Upper lobe of left lung (tissue), 6 donors: ENCODE measurements around the gene AMIGO1. TPM values are rescaled to one million over a fixed set of nuclear protein-coding genes. Genes with fewer than 3 reads are reported as not detected.

Source experiments
- ATAC-seq, 2 donors: fragments of 200-7000 bp; cut with Tn5 transposase; one replicate each; pipeline ENCODE4 v1.9.1; 2022; ENCODE audit warnings: mild to moderate bottlenecking in 2 of 2, moderate library complexity in 2 of 2; ENCODE audit not compliant: low FRiP score in 2 of 2
- DNase-seq, 2 donors: peaks; one replicate each; pipeline ENCODE4 v3.0.0-alpha.2; 2019 to 2020
- H3K27ac ChIP-seq, 4 donors: fragments of 200-600 bp; sonication (generic); one replicate each; pipeline ENCODE4 v1.5.1; 2016 to 2019
- H3K27me3 ChIP-seq, 4 donors: fragments of 200-600 bp; sonication (generic); one replicate each; pipeline ENCODE4 v1.5.1; 2017 to 2019
- H3K36me3 ChIP-seq, 4 donors: fragments of 200-600 bp; sonication (generic); one replicate each; pipeline ENCODE4 v1.5.1; 2016 to 2019
- H3K4me1 ChIP-seq, 4 donors: fragments of 200-600 bp; sonication (generic); one replicate each; pipeline ENCODE4 v1.5.1; 2018 to 2019
- H3K4me3 ChIP-seq, 4 donors: fragments of 200-600 bp; sonication (generic); one replicate each; pipeline ENCODE4 v1.5.1; 2017 to 2019; ENCODE audit warnings: mild to moderate bottlenecking in 2 of 4, moderate library complexity in 1 of 4
- H3K9me3 ChIP-seq, 4 donors: fragments of 200-600 bp; sonication (generic); one replicate each; pipeline ENCODE4 v1.5.1; 2018 to 2019
- CTCF ChIP-seq, 6 experiments: fragments of 450-650 bp in 4 of 6; fragments of 200-600 bp in 2 of 6; sonication (generic) in 2 of 6; IDR thresholded peaks; one replicate each; pipeline ENCODE4 v1.5.1; 2016 to 2019; ENCODE audit warnings: antibody characterized with exemption in 6 of 6
- EP300 ChIP-seq, 4 donors: sonication (generic); formaldehyde crosslinking; IDR thresholded peaks; one replicate each; pipeline ENCODE4 v1.5.1; 2017; ENCODE audit warnings: antibody characterized with exemption in 4 of 4, control low read depth in 2 of 4
- POLR2A ChIP-seq, 4 donors: fragments of 450-650 bp; IDR thresholded peaks; one replicate each; pipeline ENCODE4 v1.5.1; 2016 to 2017; ENCODE audit warnings: antibody characterized with exemption in 4 of 4, mild to moderate bottlenecking in 2 of 4
- POLR2AphosphoS5 ChIP-seq, 2 donors: sonication (generic); formaldehyde crosslinking; IDR thresholded peaks; one replicate each; pipeline ENCODE4 v1.5.1; 2017; ENCODE audit warnings: antibody characterized with exemption in 2 of 2
- WGBS, 2 donors: methylation state at CpG; one replicate each; pipeline ENCODE4 v1.1.5; 2017 to 2018; 5-methylcytosine and 5-hydroxymethylcytosine counted together
- total RNA-seq, 6 donors: library from RNA; depleted of rRNA in 4 of 6; stranded (reverse); fragments of >200 nt in 4 of 6; gene quantifications; one replicate each; pipeline versions ENCODE4 v1.1.0 to v1.2.1, GENCODE V29; 2016 to 2021
- donor health status: DM: no; HTN: no; CAD: no; lungs with moderate emphysema.
- donor health status: DM: no; HTN: yes; CAD: no; lungs with severe emphysema.

AMIGO1 gene
- total RNA-seq, 6 donors from 2014 or later: 1.0 to 11.8 (median 8.3) TPM

GRCh38 chr1:109490029-109490933 is 19.2 kb downstream of the AMIGO1 start:
- Histone ChIP-seq H3K27me3 (peaks cover 0 to 3% (median 0%) of the 10 kb centered on the region in 4 donors), H3K9me3 (no peaks in the 10 kb centered on the region), H3K27ac (no peak overlapping the region), H3K36me3 (peaks cover 0 to 18% (median 6%) of the 10 kb centered on the region in 4 donors), H3K4me3 (no peak overlapping the region), H3K4me1 (peaks cover 16 to 24% (median 17%) of the 10 kb centered on the region in 4 donors)
- TF ChIP-seq EP300 (IDR thresholded peaks at IDR 0.05) (no peak), POLR2A (IDR thresholded peaks at IDR 0.05) (no peak), CTCF (IDR thresholded peaks at IDR 0.05) (peak; percentile 53 to 85 (median 70)), POLR2AphosphoS5 (IDR thresholded peaks at IDR 0.05) (no peak)
- ATAC-seq (peak; percentile 52 to 60), DNase-seq (peak; percentile 46 to 47)
- 84 to 88% methylated on average over 9 to 11 of the region's 11 CpGs for WGBS, 2 donors

- no peak for ATAC-seq
- no peak for TF ChIP-seq POLR2AphosphoS5 (IDR thresholded peaks at IDR 0.05)
- no peak for TF ChIP-seq POLR2A (IDR thresholded peaks at IDR 0.05)
- no peak for TF ChIP-seq CTCF (IDR thresholded peaks at IDR 0.05)
- TF ChIP-seq EP300 (IDR thresholded peaks at IDR 0.05): no peak
- Histone ChIP-seq H3K27ac (no peak overlapping the region), H3K36me3 (peaks cover 0 to 18% (median 6%) of the 10 kb centered on the region in 4 donors), H3K4me3 (no peak overlapping the region), H3K27me3 (peaks cover 0 to 2% (median 0%) of the 10 kb centered on the region in 4 donors), H3K4me1 (peaks cover 18 to 26% (median 18%) of the 10 kb centered on the region in 4 donors), H3K9me3 (no peaks in the 10 kb centered on the region)
- 93 to 95% methylated on average over 6 to 12 of the region's 12 CpGs for WGBS, 2 donors
- peak in 1 of 2 donors; percentile 59 for DNase-seq
Measured at GRCh38 chr1:109488696-109489095, 20.8 kb downstream of the AMIGO1 start.

- 80 to 83% methylated on average over 4 to 5 of the region's 5 CpGs for WGBS, 2 donors
- H3K36me3 ChIP-seq: peaks cover 0 to 18% (median 6%) of the 10 kb centered on the region in 4 donors
- no peak for DNase-seq
- H3K4me1 ChIP-seq: peaks cover 15 to 24% (median 15%) of the 10 kb centered on the region in 4 donors
- H3K27ac ChIP-seq: no peak overlapping the region
- H3K9me3 ChIP-seq: no peaks in the 10 kb centered on the region
- no peak for TF ChIP-seq EP300 (IDR thresholded peaks at IDR 0.05)
- TF ChIP-seq CTCF (IDR thresholded peaks at IDR 0.05): no peak
- no peak for TF ChIP-seq POLR2A (IDR thresholded peaks at IDR 0.05)
- no peak for TF ChIP-seq POLR2AphosphoS5 (IDR thresholded peaks at IDR 0.05)
- ATAC-seq: no peak
- H3K27me3 ChIP-seq: no peaks in the 10 kb centered on the region
- H3K4me3 ChIP-seq: no peak overlapping the region
Measured at GRCh38 chr1:109488201-109488600, 21.3 kb downstream of the AMIGO1 start.

- H3K9me3 ChIP-seq: no peaks in the 10 kb centered on the region
- TF ChIP-seq CTCF (IDR thresholded peaks at IDR 0.05): no peak
- no peak for TF ChIP-seq EP300 (IDR thresholded peaks at IDR 0.05)
- no peak for TF ChIP-seq POLR2AphosphoS5 (IDR thresholded peaks at IDR 0.05)
- no peak overlapping the region for H3K27ac ChIP-seq
- no peaks in the 10 kb centered on the region for H3K27me3 ChIP-seq
- no peak overlapping the region for H3K4me3 ChIP-seq
- H3K4me1 ChIP-seq: peaks cover 17 to 25% (median 19%) of the 10 kb centered on the region in 4 donors
- H3K36me3 ChIP-seq: peaks cover 0 to 18% (median 6%) of the 10 kb centered on the region in 4 donors
- ATAC-seq (no peak), DNase-seq (no peak)
- WGBS, 2 donors: 72 to 75% methylated on average over 4 to 5 of the region's 5 CpGs
Measured at GRCh38 chr1:109487261-109487660, 22.3 kb downstream of the AMIGO1 start.
